Non-pigmented ciliary epithelial cell (primary cell): Measurements from ENCODE around the gene MAP3K14.
A peak's percentile ranks its signal among the peaks of the same experiment; 100 is the strongest.
"Not testable (repeated sequence)": the region's sequence is repeated elsewhere in the genome, so short reads cannot be mapped to it uniquely, and the experiment has no call there.

ENCODE experiments used
- DNase-seq: peaks from one replicate; pipeline ENCODE4 v3.0.0-alpha.2; 2010; ENCODE audit warnings: low read depth

MAP3K14 gene

DNA sequence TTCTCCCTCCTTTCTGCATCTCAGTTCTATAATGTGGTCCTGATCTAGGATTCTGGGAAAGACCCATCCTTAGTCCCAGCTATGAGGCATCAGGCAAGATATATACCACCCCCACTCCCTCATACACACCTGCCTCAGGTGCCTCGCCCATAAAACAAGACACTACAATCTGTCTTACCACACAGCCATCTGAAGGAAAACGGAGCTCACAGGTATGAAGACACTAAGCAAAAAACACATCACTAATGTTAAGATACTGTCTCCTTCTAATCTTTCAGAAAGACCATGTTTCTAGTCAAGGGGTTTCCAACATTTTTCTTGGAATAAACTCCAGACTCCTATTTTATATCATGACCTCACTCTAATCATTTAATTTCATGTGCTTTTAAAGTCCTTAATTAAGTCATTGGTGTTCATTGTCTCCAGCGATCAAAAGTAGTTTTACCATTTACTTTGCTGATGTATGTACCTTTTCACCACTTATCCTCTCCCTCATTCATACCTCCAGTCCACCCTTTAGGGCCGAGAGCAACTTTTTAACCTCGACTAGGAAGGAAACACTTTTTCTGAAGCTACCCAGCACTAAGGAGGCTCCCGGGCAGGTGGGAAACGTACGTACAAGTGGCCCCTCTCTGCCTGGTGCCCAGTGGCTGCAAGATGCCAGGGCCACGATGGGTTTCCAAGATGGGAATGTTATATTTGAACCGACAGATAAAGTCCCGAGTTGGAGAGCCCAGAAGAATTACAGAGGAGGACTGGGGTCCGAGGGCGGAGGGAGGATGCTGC lies 979 bp downstream of the MAP3K14 start:
- no peak for DNase-seq

DNA sequence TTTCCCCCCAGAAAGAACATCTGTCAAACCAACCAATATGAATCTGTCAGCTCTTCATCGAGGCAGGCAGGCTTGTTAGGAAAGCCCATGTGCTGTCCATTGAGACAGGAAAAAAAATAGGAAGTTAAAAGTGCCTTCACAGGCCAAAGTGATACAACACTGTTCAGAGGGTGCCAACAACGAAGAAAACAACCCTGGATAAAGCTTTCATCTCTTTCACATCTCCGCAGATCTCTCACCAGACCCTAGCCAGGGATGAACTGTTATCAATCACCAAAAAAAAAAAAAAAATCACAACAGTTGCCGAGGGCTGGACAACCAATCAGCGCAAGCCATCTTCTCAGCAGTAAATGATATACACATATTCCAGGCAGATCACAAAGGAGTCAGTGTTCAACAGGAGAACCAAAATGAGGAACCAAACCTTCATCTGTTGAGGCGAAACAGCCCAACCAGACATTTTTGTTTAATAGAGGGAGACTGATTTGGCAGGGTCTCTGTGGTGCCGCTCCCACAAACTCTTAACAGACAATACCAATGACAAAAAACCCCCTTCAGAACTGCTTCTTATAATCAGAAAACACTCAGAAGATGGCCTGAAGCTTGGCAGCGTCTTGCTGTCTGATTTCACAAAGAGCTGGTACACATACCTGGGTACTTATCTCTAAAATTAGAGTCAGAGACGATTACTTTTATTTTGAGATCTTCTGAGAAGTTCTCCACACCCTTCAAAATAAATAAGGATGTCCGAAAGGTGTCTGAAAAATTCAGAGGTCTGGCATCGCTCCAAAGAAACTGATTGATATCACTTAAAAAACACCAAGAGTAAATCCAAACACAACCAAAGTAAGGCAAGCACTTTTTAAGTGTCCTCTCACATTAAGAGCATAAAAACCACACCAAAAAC lies 1.8 kb downstream of the MAP3K14 start:
- no peak for DNase-seq

DNA sequence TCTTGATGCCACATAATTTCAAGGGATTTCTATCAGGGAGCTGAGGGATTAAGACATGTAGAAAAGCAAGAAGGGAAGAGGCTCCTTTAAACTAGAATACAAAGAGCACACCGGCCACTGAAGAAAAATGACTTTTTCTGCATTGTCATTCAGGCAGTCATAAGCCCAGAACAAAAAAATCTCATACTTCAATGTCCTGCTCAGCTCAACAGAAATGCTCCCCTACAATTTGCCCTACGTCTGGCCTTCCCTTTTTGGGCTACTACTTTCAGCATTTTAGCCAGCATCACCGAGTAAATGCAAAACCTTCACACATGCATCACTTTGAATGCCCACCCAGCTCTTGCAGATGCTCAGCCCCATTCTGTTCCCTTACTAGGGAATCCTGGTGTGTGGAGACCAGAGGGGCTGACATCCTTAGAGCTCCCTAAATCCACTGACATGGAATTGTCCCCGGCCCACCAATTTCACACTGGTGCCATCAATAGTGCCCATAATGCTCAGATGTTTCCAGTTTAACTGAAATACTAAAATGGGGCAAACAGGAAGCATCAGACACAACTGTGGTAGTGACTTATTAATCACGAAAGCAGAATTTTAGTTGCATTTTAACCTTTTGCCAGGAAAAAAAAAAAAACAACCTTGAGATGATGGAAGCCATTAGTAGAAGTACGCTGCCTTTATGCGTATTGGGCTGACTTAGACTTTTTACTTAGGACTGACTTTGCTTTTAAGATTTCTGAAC lies 2.7 kb downstream of the MAP3K14 start:
- DNase-seq: no peak

DNA sequence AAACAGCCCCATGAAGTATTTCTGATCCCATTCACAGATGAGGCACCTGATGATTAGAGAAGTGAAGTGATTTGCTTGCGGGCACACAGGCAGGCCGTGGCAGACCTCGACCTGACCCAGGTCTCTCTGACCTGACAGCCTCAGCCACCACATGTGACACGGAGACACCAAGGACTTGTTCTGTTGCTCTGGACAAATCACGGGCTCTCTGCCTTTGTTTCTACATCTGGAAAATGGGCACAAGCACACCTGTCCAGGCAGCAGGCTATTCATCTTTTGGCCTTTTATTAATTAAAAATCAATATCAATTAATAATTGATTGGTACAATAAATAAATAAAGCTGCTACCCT lies 3.4 kb downstream of the MAP3K14 start:
- DNase-seq: no peak

DNA sequence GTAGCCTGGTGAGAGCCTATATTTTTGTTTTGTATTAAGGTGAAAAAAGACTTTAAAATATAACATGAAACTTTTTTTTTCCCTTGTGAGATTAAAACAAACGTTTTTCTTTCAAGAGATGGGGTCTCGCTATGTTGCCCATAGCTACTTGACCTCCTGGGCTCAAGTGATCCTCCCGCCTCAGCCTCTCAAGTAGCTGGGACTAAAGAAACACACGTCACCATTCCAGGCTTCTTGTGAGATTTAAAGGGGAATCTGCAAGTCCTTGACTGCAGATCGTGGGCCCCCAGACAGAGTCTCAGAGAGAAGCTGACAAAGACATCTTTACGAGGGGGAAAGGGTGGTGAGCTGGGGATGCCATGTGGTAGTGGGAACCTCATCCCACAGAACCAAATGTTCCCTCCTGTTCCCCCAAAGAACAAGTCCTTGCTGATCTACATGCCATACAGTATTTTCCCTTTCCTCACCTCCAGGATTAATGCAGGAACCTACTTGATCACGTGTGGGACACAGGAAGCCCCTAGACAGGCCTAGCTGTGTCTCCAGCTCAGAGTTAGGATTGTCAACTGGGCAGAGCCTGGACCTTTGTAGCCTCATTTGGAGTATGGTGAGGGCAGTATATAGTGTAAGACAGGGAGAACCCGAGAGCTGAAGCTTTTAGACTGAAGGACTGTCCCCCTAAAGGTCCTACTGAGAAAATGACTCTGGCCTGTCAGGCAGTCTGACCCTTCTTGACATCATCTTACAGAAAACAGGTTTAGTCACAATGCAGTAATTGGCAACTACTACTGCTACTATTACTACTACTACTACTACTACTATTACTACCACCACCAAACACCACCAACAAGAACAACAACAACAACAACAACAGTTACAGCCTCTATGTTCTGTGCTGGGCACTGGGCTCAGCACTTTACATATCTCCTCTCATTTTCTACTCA lies 4.1 kb downstream of the MAP3K14 start:
- DNase-seq: no peak

DNA sequence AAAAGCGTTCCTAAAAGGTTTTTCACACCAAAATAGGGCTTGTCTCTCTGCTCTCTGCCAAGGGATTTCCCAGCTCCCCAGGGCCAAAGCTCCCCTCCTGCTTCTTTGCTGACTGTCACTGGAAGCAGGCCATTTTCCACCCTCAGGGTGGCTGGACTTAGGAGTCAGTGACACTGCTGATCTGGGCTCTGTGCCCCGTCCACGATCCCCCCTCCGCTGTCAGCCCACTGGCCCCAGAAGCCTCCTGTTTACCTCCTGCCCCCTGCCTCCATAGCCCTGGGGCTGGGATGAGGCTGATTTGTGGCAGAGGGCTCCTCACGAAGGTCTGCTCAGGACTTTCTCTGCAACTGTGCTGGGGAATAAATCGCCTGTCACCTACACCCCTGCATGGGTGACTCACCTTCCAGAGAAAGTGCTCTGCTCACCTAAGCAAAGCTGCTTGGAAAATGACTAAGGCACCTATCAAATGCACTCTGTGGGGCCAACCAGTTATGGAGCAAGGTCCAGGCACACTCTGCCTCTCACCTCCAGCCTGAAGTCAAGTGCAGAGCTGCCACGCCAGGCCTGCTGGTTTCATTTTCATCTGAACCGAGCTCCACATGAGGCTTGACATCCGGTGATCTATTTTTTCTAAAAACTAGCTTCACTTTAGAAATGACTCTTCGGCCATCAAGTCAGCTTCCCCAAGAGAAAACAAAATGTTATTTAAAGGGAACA lies 4.9 kb downstream of the MAP3K14 start:
- DNase-seq: no peak

DNA sequence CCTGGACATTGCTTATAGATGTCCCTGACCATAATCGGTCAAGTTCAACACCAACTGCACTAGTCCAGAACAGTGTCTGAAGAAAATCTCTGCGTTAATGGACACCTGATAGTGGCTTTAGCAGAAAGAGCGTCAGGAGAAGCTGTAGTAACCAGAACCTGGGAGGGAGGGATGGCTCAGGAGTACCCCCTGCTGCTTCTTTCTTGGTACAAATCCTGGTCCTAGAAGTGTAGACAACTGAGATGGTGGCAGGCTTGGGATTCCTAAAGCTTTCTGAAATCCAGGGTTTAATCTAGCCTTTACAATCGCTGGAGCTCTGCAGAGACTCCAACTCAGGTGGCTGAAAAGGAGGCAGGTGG lies 5.4 kb downstream of the MAP3K14 start:
- DNase-seq: no peak

DNA sequence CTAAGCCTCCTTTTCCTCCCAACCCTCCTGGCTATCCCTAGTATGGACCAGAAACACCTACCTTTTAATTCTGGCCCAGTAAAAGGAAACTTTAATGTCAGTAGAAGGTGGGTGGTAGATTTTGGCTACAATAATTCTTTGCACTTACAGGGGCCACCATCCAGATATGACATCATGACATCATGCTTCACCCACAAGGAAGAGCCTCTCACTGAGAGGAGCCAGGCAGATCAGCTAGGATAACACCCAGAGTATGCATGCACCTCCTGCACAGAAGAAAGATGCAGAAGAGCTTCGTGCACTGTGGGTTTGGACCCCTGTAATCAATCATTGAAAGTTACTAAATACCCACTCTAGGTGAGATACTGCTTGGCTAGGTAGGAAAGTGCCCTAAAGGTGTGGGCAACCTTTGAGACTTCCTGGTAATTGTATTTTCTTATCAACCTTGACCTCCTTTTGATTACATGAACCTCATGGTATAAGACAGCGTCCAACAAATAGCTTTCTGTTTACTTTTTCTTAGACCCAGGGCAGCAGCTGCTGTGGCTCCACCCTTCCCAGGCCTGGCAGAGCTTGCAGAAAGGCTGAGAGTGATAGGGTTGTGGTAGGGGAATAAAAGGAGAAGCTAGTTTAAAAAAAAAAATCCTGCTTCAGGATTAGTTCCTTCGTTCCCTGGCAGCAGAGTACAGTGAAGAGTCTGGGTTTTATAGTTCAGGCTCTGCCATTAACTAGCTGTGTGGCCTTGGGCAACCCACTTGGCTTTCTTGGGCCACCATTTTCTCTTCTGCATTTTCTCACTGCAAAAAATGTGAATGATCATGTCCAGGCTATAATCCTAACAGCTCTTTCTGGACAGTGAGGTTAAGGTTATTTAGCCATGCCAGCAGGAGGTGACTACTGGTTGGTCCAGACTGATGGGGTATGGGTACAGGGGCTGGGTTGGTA lies 6.2 kb downstream of the MAP3K14 start:
- no peak for DNase-seq

DNA sequence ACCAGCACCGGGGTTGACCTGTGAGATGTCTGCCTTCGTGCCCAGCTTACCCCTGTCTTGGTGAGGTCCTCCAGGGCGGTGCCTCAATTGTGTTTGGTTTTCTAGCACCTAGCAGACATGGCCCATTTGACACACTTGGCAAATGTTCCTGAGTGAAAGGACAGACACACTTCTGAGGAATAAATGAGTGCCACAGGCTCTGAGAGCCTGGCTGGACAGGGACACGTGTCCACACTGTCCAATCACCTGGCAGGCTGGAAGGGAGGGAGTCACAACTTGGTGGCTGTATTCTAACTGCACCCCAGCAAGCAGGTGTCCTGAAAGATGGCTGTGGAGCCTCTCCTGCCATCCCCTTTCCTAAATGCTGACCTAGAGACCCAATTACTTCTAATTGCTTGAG lies 7.4 kb downstream of the MAP3K14 start:
- no peak for DNase-seq

DNA sequence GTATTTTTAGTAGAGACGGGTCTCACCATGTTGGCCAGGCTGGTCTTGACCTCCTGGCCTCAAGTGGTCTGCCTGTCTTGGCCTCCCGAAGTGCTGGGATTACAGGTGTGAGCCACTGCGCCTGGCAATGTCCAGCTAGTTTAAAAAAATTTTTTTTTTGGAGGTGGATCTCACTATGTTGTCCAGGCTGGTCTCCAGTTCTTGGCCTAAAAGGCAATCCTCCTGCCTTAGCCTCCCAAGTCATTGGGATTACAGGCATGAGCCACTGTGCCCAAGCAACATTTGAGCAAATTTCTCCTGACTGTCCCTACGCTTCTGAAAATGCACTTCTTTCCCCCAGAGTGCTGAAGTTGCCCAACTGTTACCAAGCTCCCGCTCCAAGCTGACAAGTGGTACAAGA lies 8.0 kb downstream of the MAP3K14 start:
- no peak for DNase-seq

DNA sequence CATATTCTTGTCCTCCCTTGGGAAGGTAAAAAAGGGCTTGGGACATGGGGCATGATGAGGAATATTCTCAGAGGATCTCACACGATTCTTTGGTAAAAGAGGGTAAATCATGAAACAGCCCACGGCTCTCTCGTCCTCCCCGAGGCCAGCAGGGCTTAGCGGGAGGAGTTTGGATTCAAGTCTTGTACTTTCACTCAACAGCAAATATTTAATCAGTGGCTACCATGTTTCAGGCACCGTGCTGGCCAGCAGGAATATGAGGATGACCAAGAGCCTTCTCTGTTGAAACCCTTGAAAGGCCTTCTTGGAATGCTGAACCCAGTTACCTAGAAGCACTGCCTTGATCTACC lies 8.8 kb downstream of the MAP3K14 start:
- no peak for DNase-seq

DNA sequence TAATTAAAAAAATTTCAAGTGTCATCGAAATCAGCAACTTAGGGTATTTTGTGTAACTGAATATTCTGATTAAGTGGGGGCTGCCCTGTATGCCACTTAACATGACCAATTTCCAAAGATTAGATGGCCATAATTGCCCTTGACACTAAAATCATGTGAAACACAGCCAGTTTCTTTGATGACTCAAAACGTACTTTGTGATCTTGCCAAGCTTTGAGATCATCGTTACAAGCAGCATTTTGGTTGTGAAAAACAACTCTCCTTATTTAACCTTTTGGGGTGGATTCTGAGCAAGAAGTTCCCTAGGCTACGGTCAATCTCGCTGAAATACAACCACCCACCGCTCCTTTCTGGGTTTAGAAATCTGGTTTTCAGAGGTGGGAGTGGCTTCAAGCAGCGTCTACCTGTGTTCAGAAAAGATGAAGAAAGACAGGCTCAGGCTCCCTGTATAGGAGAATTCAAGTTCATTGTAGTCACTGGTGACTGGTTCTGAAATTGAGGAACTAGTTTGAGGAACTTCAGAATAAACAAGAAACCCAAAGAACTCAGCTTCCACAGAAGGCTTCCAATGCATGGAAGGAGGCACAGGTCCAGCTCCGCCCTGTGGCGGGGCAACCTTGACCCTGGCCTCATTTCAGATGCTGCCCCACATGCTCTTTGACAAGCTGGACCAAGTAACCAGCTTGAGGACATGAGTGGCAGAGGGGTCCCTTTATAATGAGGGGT lies 9.4 kb downstream of the MAP3K14 start:
- DNase-seq: peak; percentile 57

DNA sequence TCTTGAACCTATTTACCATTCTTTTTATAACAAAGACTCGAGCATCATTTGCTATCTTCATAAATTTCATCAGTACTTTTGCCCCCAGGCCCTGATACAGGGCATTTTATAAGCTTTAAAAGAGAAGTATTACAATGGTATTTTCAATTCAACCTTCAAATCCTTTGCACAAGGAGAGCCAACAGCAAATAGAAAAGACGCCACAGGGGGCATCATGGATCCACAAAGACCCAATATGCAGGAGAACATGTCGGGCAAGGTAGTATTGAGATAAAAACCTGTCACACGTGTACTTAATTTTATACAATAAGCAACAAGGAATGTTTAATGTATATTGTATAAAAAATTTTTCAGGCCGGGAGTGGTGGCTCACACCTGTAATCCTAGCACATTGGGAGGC lies 10.2 kb downstream of the MAP3K14 start:
- no peak for DNase-seq

DNA sequence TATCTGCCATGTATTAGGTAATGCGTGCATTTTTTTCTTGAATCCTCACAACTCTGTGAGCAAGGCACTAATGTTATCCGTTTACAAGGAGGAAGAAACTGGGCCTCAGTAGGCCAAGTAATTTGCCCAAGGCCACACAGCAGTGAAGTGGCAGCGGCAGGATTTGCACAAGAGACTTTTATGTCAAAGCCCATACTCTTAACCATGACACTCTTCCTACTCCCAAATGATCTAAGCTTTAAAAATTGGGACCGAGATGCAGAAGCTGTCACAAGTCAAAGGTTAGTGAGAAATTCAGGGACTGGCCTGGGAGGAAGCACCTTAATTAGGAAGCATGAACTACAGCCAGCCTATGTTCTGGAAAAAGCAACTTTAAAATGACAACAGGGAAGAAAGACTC lies 10.7 kb downstream of the MAP3K14 start:
- DNase-seq: no peak

DNA sequence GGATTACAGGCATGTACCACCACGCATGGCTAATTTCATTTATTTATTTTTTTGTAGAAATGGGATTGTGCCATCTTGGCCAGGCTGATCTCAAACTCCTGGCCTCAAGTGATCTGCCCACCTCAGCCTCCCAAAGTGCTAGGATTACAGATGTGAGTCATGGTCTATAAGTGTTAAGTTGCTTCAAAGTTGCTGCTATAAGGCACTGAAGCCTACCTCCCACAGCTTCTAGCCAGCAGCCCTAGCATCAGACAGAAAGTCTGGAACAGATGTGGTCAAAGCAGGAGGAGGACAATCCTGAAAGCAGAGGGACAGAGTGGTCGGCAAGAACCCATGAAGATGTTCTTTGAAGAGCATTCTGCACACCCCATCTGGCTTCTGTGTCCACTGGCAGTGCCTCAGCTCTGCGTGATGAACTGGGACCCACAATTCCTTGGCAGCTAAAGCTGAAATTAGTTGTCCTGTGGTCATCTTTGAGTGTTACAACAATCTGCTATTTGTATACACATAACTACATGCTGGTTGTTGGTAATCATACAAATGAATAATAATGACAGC lies 11.2 kb downstream of the MAP3K14 start:
- DNase-seq: no peak

DNA sequence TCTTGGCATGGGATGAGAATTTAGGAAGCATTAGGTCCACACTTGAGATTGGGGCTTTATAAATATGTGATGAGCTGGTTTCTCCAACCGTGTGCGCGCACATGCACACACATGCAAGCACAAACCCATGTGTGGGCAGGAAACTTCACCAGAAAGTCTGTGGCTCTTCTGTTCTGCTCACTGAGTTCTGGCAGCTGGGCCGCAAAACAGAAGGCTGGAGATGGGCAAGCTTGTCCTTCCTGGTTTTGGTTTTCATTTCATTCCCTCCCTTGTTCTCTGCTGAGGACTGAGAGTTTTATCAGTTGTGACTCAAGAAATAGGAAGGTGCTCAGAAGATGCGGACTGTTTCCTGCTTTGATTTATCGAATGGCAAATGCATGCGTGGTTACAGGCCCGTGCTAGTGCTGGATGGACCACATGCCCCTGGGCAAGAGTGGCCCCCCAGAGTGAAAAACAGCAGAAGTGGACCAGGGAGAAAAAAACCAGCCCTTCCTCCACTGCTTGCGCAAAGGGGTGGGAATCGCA lies 14.1 kb downstream of the MAP3K14 start:
- DNase-seq: no peak

DNA sequence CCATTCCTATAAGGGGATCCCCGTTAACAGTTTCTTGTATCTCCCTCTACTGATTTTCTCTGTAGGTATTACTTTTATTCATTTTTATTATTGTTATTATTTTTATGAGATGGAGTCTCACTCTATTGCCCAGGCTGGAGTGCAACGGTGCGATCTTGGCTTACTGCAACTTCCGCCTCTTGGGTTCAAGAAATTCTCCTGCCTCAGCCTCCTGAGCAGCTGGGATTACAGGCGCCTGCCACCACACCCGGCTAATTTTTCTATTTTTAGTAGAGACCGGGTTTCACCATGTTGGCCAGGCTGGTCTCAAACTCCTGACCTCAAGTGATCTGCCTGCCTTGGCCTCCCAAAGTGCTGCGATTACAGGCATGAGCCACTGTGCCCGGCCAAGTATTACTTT lies 14.6 kb downstream of the MAP3K14 start:
- not testable (repeated sequence) for DNase-seq

DNA sequence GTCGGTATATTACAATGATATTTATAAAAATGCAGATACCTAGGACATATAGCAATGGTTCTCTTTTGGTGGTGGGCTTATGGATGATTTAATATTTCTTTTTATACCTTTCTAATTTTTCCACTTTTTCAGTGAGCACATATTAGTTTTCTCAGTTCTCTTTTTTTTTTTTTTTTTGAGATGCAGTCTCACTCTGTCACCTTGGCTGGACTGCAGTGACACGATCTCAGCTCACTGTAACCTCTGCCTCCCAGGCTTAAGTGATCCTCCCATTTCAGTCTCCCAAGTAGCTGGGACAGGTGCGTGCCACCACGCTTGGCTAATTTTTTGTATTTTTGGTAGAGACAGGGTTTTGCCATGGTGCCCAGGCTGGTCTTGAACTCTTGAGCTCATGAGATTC lies 15.1 kb downstream of the MAP3K14 start:
- no peak for DNase-seq
